GM21619 (cell line): ENCODE data around the gene ISM1.

Experiments
- ATAC-seq: cut with Tn5 transposase; IDR thresholded peaks from one replicate; pipeline ENCODE4 v1.9.1; 2021; ENCODE audit not compliant: unreplicated experiment

ISM1 gene

GRCh38 chr20:13302647-13303450 lies 81.8 kb downstream of the ISM1 start:
- peak; percentile 74 for ATAC-seq

GRCh38 chr20:13305284-13305683 lies 84.2 kb downstream of the ISM1 start:
- ATAC-seq, result no peak

GRCh38 chr20:13307562-13308163 lies 86.6 kb downstream of the ISM1 start:
- no peak for ATAC-seq

- ATAC-seq, result no peak
Measured at GRCh38 chr20:13312300-13312699, 91.2 kb downstream of the ISM1 start.

- no peak for ATAC-seq
Measured at GRCh38 chr20:13313201-13313600, 92.1 kb downstream of the ISM1 start.

GRCh38 chr20:13317439-13317838 lies 96.4 kb downstream of the ISM1 start:
- no peak for ATAC-seq

- ATAC-seq, result no peak
Measured at GRCh38 chr20:13318871-13319521, 97.9 kb downstream of the ISM1 start.

- ATAC-seq, result no peak
Measured at GRCh38 chr20:13320702-13321101, 99.6 kb downstream of the ISM1 start.

GRCh38 chr20:13321416-13321815 lies 100.3 kb downstream of the ISM1 start:
- no peak for ATAC-seq

GRCh38 chr20:13322198-13322597 lies 101.1 kb downstream of the ISM1 start:
- no peak for ATAC-seq

GRCh38 chr20:13322621-13323020 lies 101.5 kb downstream of the ISM1 start:
- no peak for ATAC-seq

GRCh38 chr20:13325033-13325432 lies 104.0 kb downstream of the ISM1 start:
- ATAC-seq, result peak; percentile 44

GRCh38 chr20:13325796-13326340 lies 104.8 kb downstream of the ISM1 start:
- no peak for ATAC-seq

GRCh38 chr20:13331536-13331935 lies 110.5 kb downstream of the ISM1 start:
- no peak for ATAC-seq

- ATAC-seq, result no peak
Measured at GRCh38 chr20:13333036-13333435, 112.0 kb downstream of the ISM1 start.

GRCh38 chr20:13333793-13334192 lies 112.7 kb downstream of the ISM1 start:
- ATAC-seq, result no peak

- ATAC-seq, result peak; percentile 60
Measured at GRCh38 chr20:13336308-13337089, 115.4 kb downstream of the ISM1 start.

GRCh38 chr20:13337090-13337784 lies 116.2 kb downstream of the ISM1 start:
- no peak for ATAC-seq

- ATAC-seq, result no peak
Measured at GRCh38 chr20:13338097-13338661, 117.1 kb downstream of the ISM1 start.

- ATAC-seq, result no peak
Measured at GRCh38 chr20:13338999-13339411, 117.9 kb downstream of the ISM1 start.
